Lower lobe of right lung (tissue), 2 donors: ENCODE results near the gene MAP4K3. TPM values are rescaled to one million over a fixed set of nuclear protein-coding genes. Genes with fewer than 3 reads are reported as not detected.

Experiments used
- ATAC-seq, 2 donors: fragments of 200-7000 bp; cut with Tn5 transposase; one replicate each; pipeline ENCODE4 v1.9.1; 2020 to 2022; ENCODE audit warnings: mild to moderate bottlenecking in 2 of 2, moderate library complexity in 2 of 2
- DNase-seq: peaks from one replicate; pipeline ENCODE4 v3.0.0-alpha.2; 2020
- H3K27ac ChIP-seq: fragments of 200-600 bp; one replicate; pipeline ENCODE4 v1.8.0; 2022
- H3K27me3 ChIP-seq: fragments of 200-600 bp; one replicate; pipeline ENCODE4 v1.8.0; 2022; ENCODE audit warnings: low read depth
- H3K36me3 ChIP-seq: fragments of 200-600 bp; one replicate; pipeline ENCODE4 v1.8.0; 2022; ENCODE audit warnings: mild to moderate bottlenecking
- H3K4me1 ChIP-seq: fragments of 200-600 bp; one replicate; pipeline ENCODE4 v1.8.0; 2022
- H3K4me3 ChIP-seq: fragments of 200-600 bp; one replicate; pipeline ENCODE4 v1.8.0; 2022; ENCODE audit warnings: mild to moderate bottlenecking
- H3K9me3 ChIP-seq: fragments of 200-600 bp; one replicate; pipeline ENCODE4 v1.8.0; 2022
- intact Hi-C: fragments of 100-400 bp; cut with DNase I; formaldehyde crosslinking; loops from one replicate; pipeline ENCODE4 v1.11.0; 2022
- total RNA-seq: library from RNA; stranded (reverse); fragmentation: NEBNext Ultra II Directional; extraction: Animal tissue kit (Norgen Biotek cat#: 25700); gene quantifications from one replicate; pipeline ENCODE4 v1.2.1, GENCODE V29; 2021
- TF ChIP-seq, protein P1 (sequence below): fragments of 200-600 bp; IDR thresholded peaks from one replicate; pipeline ENCODE4 v1.8.0; 2022; ENCODE audit warnings: antibody characterized with exemption, mild to moderate bottlenecking
- donor health status: DM: no; HTN: yes; CAD: no; lungs with severe emphysema.

The MAP4K3 gene
- total RNA-seq, 1 donor from 2014 or later = 42.9 TPM

DNA sequence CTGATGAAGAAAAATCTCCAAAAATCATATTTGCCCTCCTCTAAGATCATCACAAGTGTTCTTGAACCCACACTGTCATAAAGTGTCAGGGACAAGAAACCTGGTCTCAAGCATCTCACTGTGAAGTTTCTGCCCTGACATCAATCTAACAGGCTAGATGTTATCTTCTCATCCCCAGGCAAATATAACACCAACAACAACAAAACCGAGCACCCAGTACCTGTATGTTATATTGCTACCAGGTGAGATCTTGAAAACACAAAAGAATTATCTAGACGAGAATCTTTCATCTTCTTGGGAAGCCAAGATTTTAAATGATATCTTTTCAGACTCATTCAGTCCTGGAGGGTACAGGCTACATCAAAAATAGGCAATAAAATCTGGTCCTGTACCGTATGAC lies 8.8 kb upstream of the MAP4K3 start:
- TF ChIP-seq, protein P1, sequence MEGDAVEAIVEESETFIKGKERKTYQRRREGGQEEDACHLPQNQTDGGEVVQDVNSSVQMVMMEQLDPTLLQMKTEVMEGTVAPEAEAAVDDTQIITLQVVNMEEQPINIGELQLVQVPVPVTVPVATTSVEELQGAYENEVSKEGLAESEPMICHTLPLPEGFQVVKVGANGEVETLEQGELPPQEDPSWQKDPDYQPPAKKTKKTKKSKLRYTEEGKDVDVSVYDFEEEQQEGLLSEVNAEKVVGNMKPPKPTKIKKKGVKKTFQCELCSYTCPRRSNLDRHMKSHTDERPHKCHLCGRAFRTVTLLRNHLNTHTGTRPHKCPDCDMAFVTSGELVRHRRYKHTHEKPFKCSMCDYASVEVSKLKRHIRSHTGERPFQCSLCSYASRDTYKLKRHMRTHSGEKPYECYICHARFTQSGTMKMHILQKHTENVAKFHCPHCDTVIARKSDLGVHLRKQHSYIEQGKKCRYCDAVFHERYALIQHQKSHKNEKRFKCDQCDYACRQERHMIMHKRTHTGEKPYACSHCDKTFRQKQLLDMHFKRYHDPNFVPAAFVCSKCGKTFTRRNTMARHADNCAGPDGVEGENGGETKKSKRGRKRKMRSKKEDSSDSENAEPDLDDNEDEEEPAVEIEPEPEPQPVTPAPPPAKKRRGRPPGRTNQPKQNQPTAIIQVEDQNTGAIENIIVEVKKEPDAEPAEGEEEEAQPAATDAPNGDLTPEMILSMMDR = no peak
- Histone ChIP-seq H3K4me1 (no peaks in the 10 kb centered on the region), H3K27ac (no peak overlapping the region), H3K36me3 (no peaks in the 10 kb centered on the region), H3K27me3 (no peaks in the 10 kb centered on the region), H3K4me3 (no peak overlapping the region), H3K9me3 (no peaks in the 10 kb centered on the region)
- DNase-seq (no peak), ATAC-seq (no peak)
- intact Hi-C loops = no loop called here

DNA sequence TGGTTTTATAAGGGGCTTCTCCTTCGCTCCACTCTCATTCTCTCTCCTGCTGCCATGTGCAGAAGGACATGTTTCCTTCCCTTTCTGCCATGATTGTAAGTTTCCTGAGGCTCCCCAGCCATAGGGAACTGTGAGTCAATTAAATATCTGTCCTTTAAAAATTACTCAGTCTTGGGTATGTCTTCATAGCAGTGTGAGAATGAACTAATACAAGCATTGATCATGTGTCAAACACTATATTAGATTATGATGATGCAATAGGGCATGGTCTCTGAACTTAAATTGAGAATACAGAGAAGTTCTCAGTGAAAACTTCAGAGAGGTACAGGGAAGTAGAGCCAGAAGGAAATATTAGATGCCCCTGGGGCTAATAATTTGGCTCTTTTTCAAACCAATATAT lies 5.9 kb upstream of the MAP4K3 start:
- Histone ChIP-seq H3K9me3 (no peaks in the 10 kb centered on the region), H3K27ac (no peak overlapping the region), H3K4me1 (peaks cover 20% of the 10 kb centered on the region), H3K27me3 (no peaks in the 10 kb centered on the region), H3K4me3 (no peak overlapping the region), H3K36me3 (no peaks in the 10 kb centered on the region)
- TF ChIP-seq, protein P1 = no peak
- ATAC-seq (no peak), DNase-seq (no peak)
- intact Hi-C loops = no loop called here

DNA sequence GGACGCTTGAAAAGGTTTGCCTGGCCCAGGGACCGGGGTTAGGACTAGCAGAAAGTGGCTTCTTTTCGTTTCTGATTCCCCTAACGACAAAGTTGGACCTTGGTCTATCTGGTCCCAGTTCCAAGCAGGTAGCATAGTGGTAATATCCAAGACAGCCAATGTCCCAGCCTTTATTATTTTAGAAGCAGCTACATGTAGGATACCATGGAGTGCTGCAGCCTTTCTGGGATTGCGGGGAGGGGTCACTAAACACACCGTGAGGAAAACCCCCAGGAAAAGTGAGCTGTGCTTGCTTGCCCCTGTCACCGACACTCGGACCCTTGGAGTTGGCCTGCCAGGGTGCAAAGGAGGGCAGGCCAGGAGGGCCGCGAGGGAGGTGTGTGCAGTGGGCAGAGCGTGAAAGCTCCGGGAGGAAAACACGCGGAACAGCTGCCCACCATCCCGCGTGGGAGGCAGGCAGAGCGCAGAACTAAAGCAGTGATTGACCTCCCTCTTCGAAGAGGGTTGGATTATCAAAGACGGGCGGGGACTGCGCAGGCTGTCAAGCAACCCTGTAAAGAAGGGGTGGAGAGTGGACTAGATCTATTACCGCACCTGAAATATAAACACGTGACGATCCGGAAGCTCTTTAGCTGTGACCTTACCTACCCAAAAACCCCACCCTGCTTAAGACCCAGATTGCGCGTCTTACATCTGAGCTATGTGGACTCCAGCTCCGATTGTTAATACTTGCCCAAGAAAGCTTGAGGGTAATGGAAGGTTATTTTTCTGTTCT lies 624 bp upstream of the MAP4K3 start:
- peak overlapping the region; percentile 95 for H3K27ac ChIP-seq
- peak overlapping the region; percentile 90 for H3K4me3 ChIP-seq
- H3K4me1 ChIP-seq = peaks cover 50% of the 10 kb centered on the region
- ATAC-seq = peak; percentile 75 to 76
- intact Hi-C loops = no loop called here
- no peaks in the 10 kb centered on the region for H3K27me3 ChIP-seq
- TF ChIP-seq, protein P1 = no peak
- no peaks in the 10 kb centered on the region for H3K9me3 ChIP-seq
- no peaks in the 10 kb centered on the region for H3K36me3 ChIP-seq
- DNase-seq = peak; percentile 67

DNA sequence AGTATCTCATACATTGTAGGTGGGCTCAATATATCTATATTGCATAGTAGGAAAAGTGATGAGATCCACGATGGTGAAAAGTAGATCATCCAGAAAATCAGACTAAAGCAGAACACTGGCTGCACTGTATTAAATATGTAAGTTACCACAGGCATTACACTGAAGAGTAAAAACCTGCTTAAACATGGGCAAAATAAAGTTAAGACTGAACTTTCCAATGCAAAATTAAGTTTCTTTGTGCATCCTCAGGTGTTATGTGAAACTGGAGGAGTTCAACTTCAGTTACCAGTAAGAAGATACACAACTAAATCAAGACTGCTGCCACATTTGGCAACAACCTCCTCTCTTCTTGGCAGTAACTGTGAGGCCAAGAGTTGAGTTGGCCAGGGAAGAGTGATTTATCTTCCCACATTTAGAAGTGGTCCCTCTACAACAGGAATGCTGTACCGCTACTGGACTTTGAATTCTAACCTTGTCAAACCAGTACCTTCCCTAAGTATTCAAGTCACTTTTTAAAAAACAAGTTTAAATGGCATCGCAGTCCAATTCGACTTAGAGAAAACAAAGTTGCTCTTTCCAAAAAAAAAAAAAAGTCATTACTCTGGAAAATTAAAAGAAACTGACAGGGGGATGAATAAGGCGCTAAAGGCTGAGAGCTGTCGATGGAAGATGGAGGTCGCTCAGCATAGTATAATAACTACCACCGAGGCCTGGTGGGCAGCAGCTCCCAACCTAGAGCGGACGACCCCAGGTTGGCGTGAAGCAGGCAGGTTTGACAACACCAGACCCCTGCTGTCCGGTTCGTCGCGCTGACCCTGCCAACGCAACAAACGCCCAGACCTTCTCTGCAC lies 1.1 kb downstream of the MAP4K3 start:
- Histone ChIP-seq H3K9me3 (no peaks in the 10 kb centered on the region), H3K27ac (peak overlapping the region; percentile 95), H3K4me3 (peak overlapping the region; percentile 90), H3K27me3 (no peaks in the 10 kb centered on the region), H3K4me1 (peaks cover 66% of the 10 kb centered on the region), H3K36me3 (no peaks in the 10 kb centered on the region)
- DNase-seq = no peak
- ATAC-seq = no peak
- TF ChIP-seq, protein P1 = no peak
- intact Hi-C loops = no loop called here

DNA sequence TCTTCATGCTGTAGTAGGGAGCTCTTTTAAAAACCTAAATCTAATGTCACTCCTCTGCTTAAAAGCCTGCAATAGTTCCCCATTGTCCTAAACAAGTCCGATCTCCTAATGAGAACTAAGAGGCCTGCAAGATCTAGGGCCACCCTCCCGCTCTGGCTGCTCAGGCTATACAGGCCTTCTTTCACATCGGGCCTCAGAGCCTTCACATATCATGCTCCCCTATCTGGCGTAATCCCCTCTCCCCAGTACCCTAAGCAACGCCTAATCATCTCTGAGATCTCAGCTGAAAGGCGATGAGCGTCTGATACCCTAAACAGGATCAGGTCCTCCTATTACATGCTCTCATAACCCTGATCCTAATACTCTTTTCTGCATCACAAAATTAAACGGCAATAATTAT lies 1.9 kb downstream of the MAP4K3 start:
- intact Hi-C loops = no loop called here
- DNase-seq (no peak), ATAC-seq (no peak)
- Histone ChIP-seq H3K27me3 (no peaks in the 10 kb centered on the region), H3K27ac (no peak overlapping the region), H3K9me3 (no peaks in the 10 kb centered on the region), H3K36me3 (no peaks in the 10 kb centered on the region), H3K4me1 (peaks cover 73% of the 10 kb centered on the region), H3K4me3 (peak overlapping the region; percentile 90)
- TF ChIP-seq, protein P1 = no peak
